CD4-positive, alpha-beta T cell treated with Interleukin-15 for 4 hours (primary cell): ENCODE data around the gene SLC7A5.
"Not testable (repeated sequence)": the region's sequence is repeated elsewhere in the genome, so short reads cannot be mapped to it uniquely, and the experiment has no call there.

Experiments
- DNase-seq: peaks from one replicate; pipeline ENCODE4 v3.0.0-alpha.2; 2020; ENCODE audit warnings: low spot score

Gene SLC7A5

DNA sequence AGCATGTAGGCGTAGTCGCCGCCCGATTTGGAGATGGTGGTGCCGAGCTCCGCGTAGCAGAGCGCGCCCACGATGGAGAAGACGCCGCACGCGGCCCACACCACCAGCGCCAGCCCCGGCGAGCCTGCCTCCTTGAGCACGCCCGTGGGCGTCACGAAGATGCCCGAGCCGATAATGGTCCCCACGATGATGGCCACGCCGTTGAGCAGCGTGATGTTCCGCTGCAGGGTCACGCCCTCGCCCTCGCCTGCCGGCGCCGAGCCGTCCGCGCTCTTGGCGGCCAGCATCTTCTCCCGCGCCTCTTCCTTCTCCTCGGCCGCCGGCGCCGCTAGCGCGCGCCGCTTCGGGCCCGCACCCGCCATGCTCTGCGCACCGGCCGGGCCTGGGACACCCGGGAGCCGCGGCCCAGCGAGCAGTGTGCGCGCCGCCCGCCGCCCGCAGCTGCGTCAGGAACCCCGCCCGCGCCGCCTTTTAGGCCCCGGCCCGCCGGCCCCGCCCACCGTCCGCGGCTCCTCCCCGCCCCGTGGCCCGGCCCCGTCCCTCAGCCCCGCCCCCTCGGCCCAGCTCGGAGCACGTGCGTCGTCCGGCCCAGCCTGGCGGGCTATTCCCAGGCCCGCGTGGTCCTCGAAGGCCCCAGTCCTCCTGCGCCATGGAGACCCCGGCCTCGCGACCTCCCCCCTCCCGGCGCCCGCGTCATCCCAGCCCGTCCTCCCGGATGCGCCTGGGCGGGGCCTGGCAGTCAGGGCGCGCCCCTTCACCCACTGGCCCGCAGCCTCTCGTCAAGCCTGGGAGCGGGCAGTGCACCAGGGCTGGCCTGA is at the start of gene SLC7A5:
SLC7A5 (minus strand) TSS at position 447 of the 818 bp plus-strand sequence; CDS start at position 362, 85 bp downstream.
- peak; percentile 80 for DNase-seq

DNA sequence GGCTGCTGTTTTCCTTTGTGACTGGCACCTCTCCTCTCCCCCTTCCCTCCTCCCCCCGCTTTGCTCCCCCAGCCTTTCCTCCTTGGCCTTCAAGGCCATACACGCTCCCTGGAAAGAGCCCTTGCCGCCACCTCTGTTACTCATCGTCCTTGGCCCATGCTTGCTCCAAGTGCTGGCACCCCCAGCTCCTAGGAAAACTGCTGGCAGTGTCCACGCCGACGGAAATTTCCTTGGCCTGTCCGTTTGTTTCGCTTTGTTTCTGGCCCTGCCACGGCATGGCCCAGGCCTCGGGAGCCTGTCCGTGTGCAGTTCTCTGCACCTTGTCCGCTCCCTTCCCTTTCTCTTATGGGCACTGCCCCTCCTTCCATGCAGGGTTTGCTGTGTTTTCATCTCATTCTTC is 49.0 kb upstream of the SLC7A5 start:
- no peak for DNase-seq

DNA sequence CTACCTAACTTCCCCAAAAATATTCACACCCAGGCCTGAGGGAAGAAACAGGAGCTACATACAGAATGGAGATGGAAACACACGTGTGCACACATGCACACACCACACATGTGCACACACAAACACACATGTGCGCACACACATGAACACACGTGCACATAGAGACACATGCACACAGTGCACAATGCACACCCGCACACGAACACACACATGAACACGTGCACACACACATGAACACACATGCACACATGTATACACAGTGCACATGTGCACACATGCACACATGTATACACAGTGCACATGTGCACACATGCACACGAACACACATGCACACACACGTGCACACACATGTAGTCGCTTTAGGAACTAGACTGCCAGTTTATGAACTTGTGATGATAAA is 48.2 kb upstream of the SLC7A5 start:
- no peak for DNase-seq

DNA sequence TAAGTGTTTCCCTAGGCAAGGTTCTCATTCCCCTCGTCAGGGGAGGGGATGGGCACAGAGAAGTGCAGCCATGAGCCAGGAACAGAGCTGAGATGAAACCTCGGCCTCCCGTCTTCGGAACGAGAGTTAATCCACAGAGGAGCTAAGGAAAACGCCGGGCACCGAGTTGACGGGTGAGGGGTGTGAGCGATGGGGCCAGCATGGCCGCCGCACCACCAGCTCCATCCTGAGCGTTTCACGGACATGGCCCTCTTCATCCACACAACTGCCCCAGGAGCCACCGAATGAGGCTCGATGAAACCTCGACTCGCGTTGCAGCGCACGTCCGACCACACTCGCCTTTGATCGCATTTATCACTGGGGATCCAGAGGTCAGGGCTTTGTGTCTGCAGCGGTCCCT is 45.5 kb upstream of the SLC7A5 start:
- DNase-seq, result no peak

DNA sequence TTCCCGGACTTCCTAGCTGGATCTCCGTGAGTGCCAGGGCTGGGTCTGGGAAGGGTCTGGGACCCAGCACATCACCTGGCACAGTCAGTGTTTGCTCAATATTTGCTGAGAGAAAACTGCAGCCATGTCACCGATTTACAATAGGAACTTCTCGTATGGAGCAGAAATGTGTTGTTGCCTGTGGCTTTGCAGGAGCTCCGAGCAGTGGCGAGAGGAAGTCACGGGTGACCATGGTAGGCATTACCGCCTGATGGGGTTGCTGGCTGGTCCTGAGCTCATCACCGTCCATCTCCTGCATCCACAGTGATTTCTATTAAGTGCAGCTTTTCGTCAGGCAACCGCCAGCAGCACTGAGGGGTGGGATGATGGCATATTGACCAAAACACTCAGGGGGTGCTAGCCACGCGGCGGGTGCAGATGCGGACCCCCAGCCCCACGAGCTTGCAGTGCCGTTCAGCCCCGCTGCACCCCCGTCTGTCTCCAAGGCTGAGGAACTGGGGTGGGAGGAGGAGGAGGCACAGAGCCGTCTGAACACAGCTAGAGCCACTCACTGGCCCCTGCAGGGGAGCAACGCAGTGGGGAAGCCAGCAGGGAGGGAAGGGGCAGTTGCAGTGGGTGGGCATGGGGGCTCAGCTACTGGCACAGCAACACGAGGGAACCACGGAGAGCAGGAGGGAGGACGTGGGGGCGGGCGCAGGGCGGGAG is 44.9 kb upstream of the SLC7A5 start:
- DNase-seq, result not testable (repeated sequence)

DNA sequence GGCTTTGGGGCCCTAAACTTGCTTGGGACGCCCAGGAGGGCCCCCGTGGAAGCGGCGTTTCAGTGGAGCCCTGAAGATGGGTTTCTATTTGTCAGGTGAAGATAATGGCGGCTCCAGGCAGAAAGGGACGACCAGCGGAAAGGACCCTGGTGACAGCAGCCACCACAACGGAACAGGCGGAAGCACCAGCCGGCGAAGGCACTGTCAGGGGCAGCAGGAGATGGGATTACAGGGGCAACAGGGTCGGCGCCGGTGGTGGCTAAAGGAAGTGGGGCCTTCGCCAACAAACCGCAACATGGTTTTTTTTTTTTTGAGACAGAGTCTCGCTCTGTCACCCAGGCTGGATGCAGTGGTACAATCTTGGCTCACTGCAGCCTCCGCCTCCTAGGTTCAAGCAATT is 43.4 kb upstream of the SLC7A5 start:
- DNase-seq, result not testable (repeated sequence)

DNA sequence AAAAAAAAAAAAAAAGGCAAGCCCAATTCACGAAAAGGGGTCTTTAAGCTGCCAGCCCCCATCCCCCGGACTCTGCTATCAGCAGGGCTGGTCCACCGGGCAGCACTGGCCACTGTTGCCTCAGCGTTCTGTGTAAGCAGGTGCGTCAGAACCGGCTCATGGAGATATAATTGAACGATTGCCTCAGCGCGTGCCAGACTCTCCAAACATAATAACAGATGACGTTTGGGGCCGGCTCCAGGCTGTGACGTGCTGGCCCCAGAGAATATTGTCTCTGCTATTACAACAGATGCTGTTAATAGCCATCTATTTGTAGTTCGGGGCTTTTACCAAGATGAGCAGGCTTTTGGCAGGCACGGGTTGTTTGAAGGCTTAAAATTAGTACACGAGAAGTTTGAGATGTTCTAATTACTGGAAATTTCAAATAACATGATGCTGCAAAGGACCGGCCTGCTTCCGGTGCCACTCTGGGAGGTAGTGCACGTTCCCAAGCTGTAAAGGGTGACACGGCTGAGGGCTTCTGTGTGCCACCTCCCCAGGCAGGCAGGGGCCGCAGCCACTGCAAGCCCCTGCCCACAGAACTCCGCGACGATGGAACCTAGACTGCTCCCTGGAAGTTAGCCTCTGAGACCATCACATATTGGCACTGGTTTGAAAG is 41.9 kb upstream of the SLC7A5 start:
- not testable (repeated sequence) for DNase-seq

DNA sequence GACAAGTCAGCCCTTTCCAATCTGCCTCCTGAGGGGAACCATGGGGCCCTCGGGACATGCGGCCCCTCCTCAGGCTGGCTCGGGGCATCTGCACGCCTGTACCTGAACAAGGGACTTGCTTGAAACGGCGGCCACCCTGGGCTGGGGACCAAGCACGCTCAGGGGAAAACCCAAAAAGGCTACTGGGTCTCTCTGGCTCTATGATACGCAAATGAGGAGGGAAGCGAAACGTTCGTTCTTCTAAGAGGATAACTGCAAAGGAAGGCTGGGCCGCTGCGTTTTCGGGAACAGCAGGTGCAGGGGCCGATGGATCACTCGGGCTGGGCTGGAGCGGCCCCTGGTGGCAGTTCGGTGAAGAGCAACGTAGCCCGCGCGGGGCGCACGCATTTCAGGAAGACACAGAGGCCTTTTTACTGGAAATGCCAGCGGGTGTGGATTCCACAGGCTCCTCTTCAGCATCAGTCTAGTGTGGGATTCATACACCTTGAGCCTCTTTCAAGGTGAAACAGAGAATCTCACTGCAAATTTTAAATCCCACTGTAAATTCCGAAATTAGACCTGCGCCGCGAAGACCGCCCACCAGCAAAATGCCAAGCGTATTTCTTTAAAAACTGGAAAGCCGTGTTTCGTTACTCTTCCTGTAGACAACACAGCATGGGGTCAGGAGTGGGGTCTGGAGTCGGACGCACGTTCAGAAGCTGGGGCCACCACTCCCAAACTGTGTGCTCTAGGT is 40.1 kb upstream of the SLC7A5 start:
- peak; percentile 76 for DNase-seq

DNA sequence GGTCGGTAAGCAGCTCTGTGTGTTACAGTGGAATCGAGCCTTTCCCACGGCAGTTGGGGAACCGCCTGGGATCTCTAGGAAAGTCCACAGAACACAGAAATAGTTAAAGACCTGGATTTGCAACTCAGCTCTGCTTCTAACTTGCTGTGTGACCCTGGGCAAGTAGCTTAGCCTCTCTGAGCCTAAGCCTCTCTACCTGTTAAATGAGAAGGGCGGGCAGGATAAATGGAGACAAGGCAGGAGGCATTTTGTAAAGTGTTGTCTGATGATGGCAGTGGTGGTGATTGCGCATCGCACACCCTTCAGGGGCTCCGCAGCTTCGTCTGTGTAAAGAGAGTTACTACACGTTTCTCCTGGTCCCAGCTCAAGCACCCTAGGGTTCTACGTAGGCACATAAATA is 38.8 kb upstream of the SLC7A5 start:
- not testable (repeated sequence) for DNase-seq

DNA sequence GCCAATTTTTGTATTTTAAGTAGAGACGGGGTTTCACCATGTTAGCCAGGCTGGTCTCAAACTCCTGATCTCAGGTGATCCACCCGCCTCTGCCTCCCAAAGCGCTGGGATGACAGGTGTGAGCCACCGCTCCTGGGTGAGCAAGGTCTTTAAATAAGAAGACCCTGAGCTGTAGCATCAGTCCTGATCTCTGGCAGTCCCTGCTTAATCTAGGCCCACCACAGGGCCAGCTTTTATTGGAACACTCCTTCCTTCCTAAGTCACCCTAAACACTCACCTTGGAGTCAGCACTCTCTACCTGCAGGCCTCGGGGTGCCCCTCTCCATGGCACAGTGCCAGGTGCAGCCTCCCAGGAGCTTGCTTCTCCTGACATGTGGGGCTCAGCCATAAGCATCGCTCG is 36.2 kb upstream of the SLC7A5 start:
- DNase-seq, result not testable (repeated sequence)

DNA sequence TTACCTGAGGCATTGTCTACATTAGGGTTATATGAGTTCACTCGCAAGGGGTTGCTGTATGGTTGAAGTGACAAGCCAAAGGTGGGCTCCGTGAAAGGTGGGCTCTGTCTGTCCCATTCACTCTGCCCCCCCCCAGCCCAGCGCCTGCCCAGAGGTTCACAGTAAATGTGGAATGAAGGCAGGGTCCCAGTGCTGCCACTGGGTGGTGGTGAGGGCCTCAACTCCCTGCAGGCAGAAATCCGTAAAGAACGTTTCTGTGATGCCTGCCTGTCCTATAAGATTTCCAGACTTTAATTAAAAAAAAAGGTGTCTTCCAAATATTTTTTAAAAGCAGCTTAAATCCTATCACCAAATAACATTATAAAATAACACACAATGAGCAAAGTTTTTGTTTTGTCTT is 35.7 kb upstream of the SLC7A5 start:
- not testable (repeated sequence) for DNase-seq

DNA sequence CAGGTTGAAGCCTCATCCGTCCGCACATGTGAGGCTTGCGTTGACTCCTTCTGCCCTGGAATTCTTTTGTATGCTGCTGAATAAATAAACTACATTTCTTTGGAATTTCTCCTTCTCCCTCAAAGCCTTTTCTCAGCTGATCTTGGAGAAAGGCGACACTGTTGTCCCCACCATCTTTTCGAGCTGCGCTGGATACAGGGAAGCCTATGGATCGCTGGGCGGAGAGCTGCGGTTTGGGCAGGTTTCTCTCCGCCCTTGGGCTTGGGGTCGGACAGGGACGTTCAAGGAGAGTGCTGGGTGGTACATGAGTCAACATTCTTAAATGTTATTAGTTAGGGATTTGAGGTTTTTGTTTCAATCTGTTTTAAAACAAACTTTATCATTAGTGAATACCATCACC is 31.2 kb upstream of the SLC7A5 start:
- DNase-seq, result not testable (repeated sequence)

DNA sequence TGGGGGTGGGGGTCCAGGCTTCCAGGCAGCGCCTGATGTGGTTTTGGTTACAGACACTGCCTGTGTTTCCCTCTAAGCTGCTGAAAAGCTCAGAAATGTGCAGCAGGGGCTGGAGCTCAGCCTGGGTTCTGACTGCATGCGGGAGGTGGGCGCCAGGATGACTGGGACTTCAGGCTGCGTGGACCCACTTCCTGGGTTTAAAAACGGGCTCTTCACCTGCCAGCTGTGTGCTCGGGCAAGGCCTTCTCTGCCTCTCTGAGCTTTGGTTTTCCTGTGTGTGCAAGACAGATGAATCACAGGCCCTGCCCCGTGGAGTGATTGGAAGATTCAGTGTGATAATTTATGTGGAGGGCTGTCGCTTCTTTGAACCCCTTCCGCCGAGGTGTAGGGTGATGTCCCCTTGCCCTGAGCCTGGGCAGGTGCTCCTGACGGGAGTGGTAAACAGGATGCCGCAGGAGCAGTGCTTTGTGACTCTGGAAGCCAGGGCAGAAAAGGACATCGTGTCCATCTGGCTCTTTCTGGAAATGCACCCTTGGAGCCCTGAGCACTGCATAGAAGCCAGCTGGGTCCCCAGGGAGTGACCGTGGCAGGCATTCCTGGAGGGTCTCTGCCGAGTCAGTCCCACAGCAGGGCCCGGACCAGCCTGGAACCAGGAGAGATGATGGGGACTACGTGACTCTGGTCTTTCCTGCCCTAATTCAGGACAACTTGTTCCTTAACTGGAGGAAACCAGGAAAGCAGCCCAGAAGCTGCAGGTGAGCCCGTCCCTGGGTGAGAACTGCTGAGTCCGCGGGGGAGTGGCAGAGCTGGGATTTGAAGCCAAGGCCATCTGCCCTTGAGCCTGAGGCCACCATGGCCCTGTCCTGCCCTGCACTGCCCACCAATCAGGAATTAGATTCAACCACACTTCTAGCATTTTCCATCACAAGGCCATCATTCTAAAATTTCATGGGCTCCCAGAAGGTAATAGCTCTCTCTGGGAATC is 28.5 kb upstream of the SLC7A5 start:
- peak; percentile 60 for DNase-seq

DNA sequence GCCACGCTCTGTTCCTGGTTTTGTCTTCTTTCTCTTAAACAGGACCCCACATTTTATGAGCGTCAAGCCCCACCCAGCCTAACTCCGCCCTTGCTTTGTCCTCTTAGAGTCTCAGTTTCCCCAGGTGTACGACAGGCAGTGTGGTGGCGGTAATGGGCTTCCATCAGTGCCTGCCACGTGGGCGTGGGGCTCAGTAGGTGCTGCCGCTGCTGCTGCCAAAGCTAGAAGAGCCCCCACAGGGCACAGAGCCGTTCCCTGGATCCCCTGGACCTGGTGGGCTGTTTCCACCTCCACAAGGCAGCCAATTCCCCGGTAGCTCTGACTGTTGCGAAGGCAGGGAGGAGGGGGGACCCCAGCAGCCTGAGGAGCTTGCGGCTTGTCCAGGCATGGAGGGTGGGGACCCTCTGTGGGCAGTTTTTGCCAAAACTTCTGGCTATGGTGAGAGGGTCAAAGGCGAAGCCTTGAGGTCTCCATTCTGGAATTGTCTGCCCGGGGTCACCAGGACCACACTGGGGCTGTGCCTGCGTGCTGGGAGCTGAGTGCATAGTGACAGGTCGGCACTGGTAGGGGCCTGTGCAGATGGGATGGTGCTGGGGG is 27.7 kb upstream of the SLC7A5 start:
- not testable (repeated sequence) for DNase-seq

DNA sequence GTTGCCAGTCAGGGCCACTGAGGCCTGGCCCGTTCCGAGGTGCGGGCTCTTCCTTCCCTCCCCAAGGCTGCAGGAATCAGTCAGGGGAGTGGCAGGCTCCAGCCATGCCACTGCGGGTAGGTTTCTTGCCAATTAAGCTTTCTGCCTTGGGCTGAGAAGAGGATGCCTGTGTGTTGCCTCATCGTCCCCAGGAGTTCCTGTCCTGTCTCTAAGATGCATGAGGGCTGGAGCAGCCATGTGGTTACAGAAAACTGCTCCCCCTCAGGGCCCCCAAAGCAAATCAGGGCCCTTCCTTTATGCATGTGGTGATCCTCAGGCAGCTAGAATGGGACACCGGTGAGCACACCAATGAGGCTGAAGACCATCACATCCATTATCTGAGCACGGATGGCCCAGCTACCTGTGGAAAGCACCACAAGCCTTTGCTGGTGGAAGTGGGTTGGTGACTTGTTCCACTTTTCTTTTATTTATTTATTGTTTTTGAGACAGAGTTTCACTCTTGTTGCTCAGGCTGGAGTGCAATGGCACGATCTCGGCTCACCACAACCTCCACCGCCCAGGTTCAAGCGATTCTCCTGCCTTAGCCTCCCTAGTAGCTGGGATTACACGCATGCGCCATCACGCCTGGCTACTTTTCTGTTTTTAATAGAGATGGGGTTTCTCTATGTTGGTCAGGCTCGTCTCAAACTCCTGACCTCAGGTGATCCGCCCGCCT is 27.0 kb upstream of the SLC7A5 start:
- not testable (repeated sequence) for DNase-seq

DNA sequence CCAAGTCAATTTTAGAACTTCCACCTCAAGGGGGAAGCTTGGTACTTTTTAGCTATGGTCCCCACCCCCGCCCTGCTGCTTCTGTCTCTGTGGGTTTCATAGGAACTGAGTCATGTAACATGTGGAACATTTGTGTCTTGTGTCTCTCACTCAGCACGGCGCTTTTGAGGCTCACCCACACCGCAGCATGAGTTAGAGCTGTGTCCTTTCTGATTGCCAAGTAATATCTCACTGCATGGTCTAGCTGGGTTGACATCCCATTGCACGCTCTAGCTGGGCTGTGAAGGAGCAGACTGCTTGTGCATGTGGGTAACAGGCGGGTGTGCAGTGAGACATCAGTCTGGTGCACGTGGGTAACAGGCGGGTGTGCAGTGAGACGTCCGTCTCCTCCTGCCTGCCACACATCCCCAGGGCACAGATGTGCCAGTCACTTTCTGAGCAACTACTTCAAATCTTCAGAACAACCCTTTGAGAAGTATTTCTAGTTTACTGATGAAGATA is 26.4 kb upstream of the SLC7A5 start:
- peak; percentile 75 for DNase-seq

DNA sequence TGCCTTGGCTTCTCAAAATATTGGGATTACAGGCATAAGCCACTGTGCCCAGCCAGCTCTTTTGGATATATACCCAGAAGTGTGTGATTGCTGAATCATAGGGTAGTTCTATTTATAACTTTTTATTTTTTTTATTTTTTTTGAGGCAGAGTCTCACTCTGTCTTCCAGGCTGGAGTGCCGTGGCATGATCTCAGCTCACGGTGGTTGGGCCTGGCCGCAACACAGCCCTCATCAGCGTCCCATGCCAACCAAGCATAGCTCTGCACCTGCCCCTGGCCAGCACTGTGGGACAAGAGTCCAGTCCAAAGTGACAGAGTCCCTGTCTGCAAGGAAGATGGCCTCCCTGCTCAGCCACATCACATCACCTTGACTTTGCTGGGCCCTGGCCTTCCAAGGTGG is 24.7 kb upstream of the SLC7A5 start:
- DNase-seq, result not testable (repeated sequence)

DNA sequence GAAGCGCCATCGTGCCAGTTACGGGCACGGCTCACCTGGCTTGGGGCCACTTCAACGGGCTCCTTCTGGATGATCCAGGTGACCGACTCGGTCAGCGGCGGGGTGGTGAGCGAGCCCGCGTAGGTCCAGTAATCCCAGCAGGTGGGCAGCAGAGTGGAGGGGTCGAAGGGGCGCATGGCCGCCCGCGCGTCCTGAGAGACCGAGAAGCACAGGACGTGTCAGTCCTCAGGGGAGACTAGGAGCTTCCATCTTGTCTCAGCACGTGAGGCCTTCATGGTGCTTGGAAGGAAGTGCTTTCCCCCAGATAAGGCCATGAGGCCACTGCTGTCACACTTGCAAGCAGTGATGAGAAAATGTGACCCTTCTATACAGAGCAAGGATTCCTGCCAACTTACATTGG is 22.5 kb upstream of the SLC7A5 start:
- no peak for DNase-seq

DNA sequence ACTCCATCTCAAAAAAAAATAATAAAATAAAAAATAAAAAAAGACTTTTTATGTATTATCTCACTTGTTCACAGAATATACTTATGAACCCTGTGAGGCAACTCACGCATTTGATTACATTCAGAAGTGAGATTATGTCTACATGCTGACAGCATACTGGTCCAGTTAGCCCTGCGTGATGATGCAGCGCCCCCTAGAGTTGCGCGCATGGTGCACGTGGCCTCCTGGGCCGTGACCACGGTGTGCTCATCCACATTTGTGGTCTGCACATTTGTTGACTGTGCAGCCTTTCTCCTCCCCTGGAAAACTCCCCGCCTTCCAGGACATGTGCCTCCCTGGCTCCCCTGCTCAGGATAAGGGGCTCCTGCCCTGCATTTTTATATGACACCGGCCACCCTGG is 20.5 kb upstream of the SLC7A5 start:
- DNase-seq, result not testable (repeated sequence)

DNA sequence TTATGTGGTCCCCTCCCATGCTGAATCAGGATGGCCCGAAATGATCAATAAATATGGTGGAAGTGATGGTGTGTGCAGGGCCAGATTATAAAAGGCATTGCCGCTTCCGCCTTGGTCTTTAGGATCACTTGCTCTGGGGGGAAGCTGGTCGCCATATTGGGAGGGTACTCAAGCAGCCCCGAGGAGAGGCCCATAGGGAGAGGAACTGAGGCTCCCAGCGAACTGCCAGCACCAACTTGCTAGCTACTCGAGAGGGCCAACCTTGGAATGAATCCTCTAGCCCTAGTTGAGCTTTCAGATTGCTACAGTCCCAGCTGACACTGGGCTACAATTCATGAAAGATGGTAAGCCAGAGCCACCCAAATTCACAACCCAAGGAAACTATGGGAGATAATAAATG is 19.0 kb upstream of the SLC7A5 start:
- not testable (repeated sequence) for DNase-seq
